HCT116 (cell line): ENCODE data around the gene GXYLT2. TPM values are rescaled to one million over a fixed set of nuclear protein-coding genes. Genes with fewer than 3 reads are reported as not detected.

ENCODE experiments used
- ATAC-seq: fragments of 200-7000 bp; cut with Tn5 transposase; 2 replicates; pipeline ENCODE4 v1.9.1; 2020; ENCODE audit warnings: mild to moderate bottlenecking, moderate library complexity
- BruUV-seq: library from RNA; stranded (reverse); fragments of 400-500 nt; replicated peaks from 2 replicates; lab custom pipeline; 2021; lab: Mats Ljungman, UMichigan
- CTCF ChIA-PET: fragments of 300-600 bp; sonication (Branson Sonifier 250); formaldehyde crosslinking; loops from one replicate; lab custom pipeline; 2021; ENCODE audit warnings: antibody characterized with exemption; lab: Charles Lee
- POLR2A ChIA-PET: fragments of 300-600, 350-600 bp; sonication (Branson Sonifier 250); formaldehyde crosslinking; loops from one replicate; lab custom pipeline; 2021; ENCODE audit warnings: antibody characterized with exemption; lab: Charles Lee
- RAD21 ChIA-PET, 2 experiments: fragments of 300-600 bp; sonication (Branson Sonifier 250); formaldehyde crosslinking; loops; one replicate each; lab custom pipeline; 2023; ENCODE audit warnings: low total read pairs in 2 of 2; ENCODE audit not compliant: uncharacterized antibody in 2 of 2, unreplicated experiment in 2 of 2, low non-redundant PET in 1 of 2; lab: Charles Lee
- DNase-seq: peaks from one replicate; pipeline ENCODE4 v3.0.0-alpha.2; 2010; ENCODE audit warnings: low read depth, low spot score
- H2AFZ ChIP-seq: fragments of 200-600 bp; shearing (Covaris generic), sonication (generic); 2 replicates; pipeline ENCODE4 v1.6.1; 2017; ENCODE audit warnings: low read depth, mixed run types, mixed read lengths, antibody characterized with exemption, low read length; ENCODE audit not compliant: poor library complexity, severe bottlenecking
- H3K27ac ChIP-seq: 2 replicates; pipeline ENCODE4 v1.5.1; 2012; ENCODE audit warnings: low read depth, low read length
- H3K27me3 ChIP-seq: fragments of 200-600 bp; sonication (generic); 2 replicates; pipeline ENCODE4 v1.6.1; 2016; ENCODE audit warnings: mixed run types, low read length, mixed read lengths; ENCODE audit not compliant: insufficient read depth
- H3K36me3 ChIP-seq, 2 experiments: fragments of 200-500 bp in 1 of 2; fragments of 200-600 bp in 1 of 2; sonication (Bioruptor generic) in 1 of 2; sonication (generic) in 1 of 2; 2 replicates each; pipeline versions ENCODE4 v1.5.1 to v1.6.1; 2014 to 2016; ENCODE audit warnings: low read length in 2 of 2, inconsistent platforms in 1 of 2, mixed read lengths in 1 of 2, mixed run types in 1 of 2; ENCODE audit not compliant: insufficient read depth in 2 of 2, control insufficient read depth in 1 of 2
- H3K4me1 ChIP-seq, 2 experiments: fragments of 200-600 bp in 1 of 2; sonication (generic) in 1 of 2; 2 replicates each; pipeline versions ENCODE4 v1.5.1 to v1.6.1; 2012 to 2017; ENCODE audit warnings: low read length in 2 of 2, inconsistent platforms in 1 of 2, mild to moderate bottlenecking in 1 of 2, mixed read lengths in 1 of 2, mixed run types in 1 of 2, moderate library complexity in 1 of 2; ENCODE audit not compliant: insufficient read depth in 2 of 2, control insufficient read depth in 1 of 2
- H3K4me2 ChIP-seq: fragments of 200-600 bp; sonication (generic); 2 replicates; pipeline ENCODE4 v1.6.1; 2017; ENCODE audit warnings: mixed run types, low read length, mixed read lengths
- H3K4me3 ChIP-seq, 2 experiments: fragments of 200-600 bp in 1 of 2; sonication (generic) in 1 of 2; replicated peaks in 1 of 2; 2 replicates each; pipeline ENCODE4 v1.5.1; 2011 to 2016; ENCODE audit warnings: low read length in 2 of 2, control low read depth in 1 of 2, low read depth in 1 of 2, mild to moderate bottlenecking in 1 of 2, mixed read lengths in 1 of 2, mixed run types in 1 of 2
- H3K79me2 ChIP-seq: fragments of 200-600 bp; sonication (generic); 2 replicates; pipeline ENCODE4 v1.6.1; 2017; ENCODE audit warnings: mild to moderate bottlenecking, mixed run types, low read length, moderate library complexity, mixed read lengths; ENCODE audit not compliant: insufficient read depth
- H3K9ac ChIP-seq: fragments of 200-600 bp; sonication (generic); 2 replicates; pipeline ENCODE4 v1.6.1; 2016; ENCODE audit warnings: low read length, mixed read lengths
- H3K9me2 ChIP-seq: fragments of 200-600 bp; sonication (generic), shearing (Covaris generic); 2 replicates; pipeline ENCODE4 v1.6.1; 2017; ENCODE audit warnings: mixed run types, mild to moderate bottlenecking, moderate library complexity; ENCODE audit not compliant: insufficient read depth
- H3K9me3 ChIP-seq, 2 experiments: fragments of 200-500 bp in 1 of 2; fragments of 200-600 bp in 1 of 2; sonication (Bioruptor generic) in 1 of 2; sonication (generic) in 1 of 2; 2 replicates each; pipeline ENCODE4 v1.6.1; 2014 to 2017; ENCODE audit warnings: low read length in 2 of 2, mixed read lengths in 2 of 2, inconsistent platforms in 1 of 2, low read depth in 1 of 2, mild to moderate bottlenecking in 1 of 2, mixed run types in 1 of 2, moderate library complexity in 1 of 2; ENCODE audit not compliant: control insufficient read depth in 1 of 2, insufficient read depth in 1 of 2
- H4K20me1 ChIP-seq: fragments of 200-600 bp; sonication (generic), shearing (Covaris generic); 2 replicates; pipeline ENCODE4 v1.6.1; 2017; ENCODE audit warnings: mixed run types, mild to moderate bottlenecking, moderate library complexity; ENCODE audit not compliant: insufficient read depth
- ATF3 ChIP-seq: IDR thresholded peaks from 2 replicates; pipeline ENCODE4 v1.6.1; 2012
- CBX3 ChIP-seq: IDR thresholded peaks from 2 replicates; pipeline ENCODE4 v1.6.1; 2012; ENCODE audit warnings: low read depth
- CTCF ChIP-seq, 3 experiments: fragments of 200-600 bp in 1 of 3; sonication (generic) in 1 of 3; IDR thresholded peaks in 2 of 3; conservative IDR thresholded peaks in 1 of 3; 2 replicates each; pipeline ENCODE4 v1.5.1; 2012 to 2017; ENCODE audit warnings: low read depth in 2 of 3, low read length in 2 of 3, antibody characterized with exemption in 1 of 3, borderline replicate concordance in 1 of 3, control low read depth in 1 of 3, mild to moderate bottlenecking in 1 of 3, mixed read lengths in 1 of 3, mixed run types in 1 of 3, moderate library complexity in 1 of 3; ENCODE audit not compliant: insufficient read depth in 1 of 3
- EZH2phosphoT487 ChIP-seq: fragments of 200-600 bp; IDR thresholded peaks from 2 replicates; pipeline ENCODE4 v1.6.1; 2018; ENCODE audit warnings: antibody characterized with exemption, borderline replicate concordance
- FOSL1 ChIP-seq: IDR thresholded peaks from 2 replicates; pipeline ENCODE4 v1.6.1; 2012; ENCODE audit warnings: low read depth
- JUND ChIP-seq: IDR thresholded peaks from 2 replicates; pipeline ENCODE4 v1.6.1; 2012
- POLR2A ChIP-seq: IDR thresholded peaks from 2 replicates; pipeline ENCODE4 v1.7.0; 2011; ENCODE audit warnings: borderline replicate concordance; ENCODE audit not compliant: insufficient read depth, insufficient read length; ENCODE audit errors: extremely low read depth
- RAD21 ChIP-seq: IDR thresholded peaks from 2 replicates; pipeline ENCODE4 v1.6.1; 2012; ENCODE audit warnings: low read depth, mild to moderate bottlenecking
- TCF7L2 ChIP-seq: IDR thresholded peaks from 2 replicates; pipeline ENCODE4 v1.7.0; 2011; ENCODE audit warnings: borderline replicate concordance, inconsistent platforms; ENCODE audit not compliant: insufficient read depth, insufficient read length; ENCODE audit errors: extremely low read depth
- ZBTB33 ChIP-seq: IDR thresholded peaks from 2 replicates; pipeline ENCODE4 v1.6.1; 2011; ENCODE audit warnings: mild to moderate bottlenecking, low read length, moderate library complexity; ENCODE audit not compliant: insufficient replicate concordance; ENCODE audit errors: extremely low read depth
- ZNF274 ChIP-seq: fragments of 200-500 bp; sonication (Bioruptor generic); IDR thresholded peaks from 2 replicates; pipeline ENCODE4 v1.6.1; 2014; ENCODE audit warnings: mild to moderate bottlenecking, low read depth, low read length, inconsistent platforms
- intact Hi-C: fragments of 100-400 bp; cut with micrococcal nuclease; formaldehyde crosslinking; loops from 2 replicates; pipeline ENCODE4 v1.10.0; 2022
- total RNA-seq: library from RNA; stranded (reverse); gene quantifications from one replicate; pipeline ENCODE4 v1.2.1, GENCODE V29; 2021; ENCODE audit not compliant: unreplicated experiment
- TF ChIP-seq, protein P1 (sequence below): IDR thresholded peaks from 2 replicates; pipeline ENCODE4 v1.6.1; 2012
- TF ChIP-seq, protein P2 (sequence below): IDR thresholded peaks from 2 replicates; pipeline ENCODE4 v1.6.1; 2012; ENCODE audit warnings: low read depth

Gene GXYLT2
- total RNA-seq, 1 experiment from 2014 or later = 5.6 TPM

DNA sequence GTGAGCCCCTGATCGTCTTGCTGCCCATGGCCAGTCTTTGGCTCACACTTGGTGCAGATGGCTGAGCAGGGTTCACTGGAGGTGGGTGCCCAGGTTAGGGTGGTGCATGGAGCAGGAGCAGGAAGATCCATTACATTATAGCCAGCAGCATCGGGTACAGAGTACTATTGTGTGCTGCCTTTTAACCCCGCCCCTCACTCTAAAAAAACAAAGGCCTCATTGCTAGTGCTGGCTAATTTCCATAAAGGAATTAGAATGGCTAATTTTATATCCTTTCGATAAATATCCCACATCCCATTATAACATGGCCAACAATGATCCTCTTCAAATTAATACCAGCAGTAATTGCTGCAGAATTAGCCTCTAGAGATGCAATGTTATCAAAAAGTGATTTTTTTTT lies 63.0 kb downstream of the GXYLT2 start:
- Histone ChIP-seq H3K79me2 (no peaks in the 10 kb centered on the region), H3K4me3 (no peak overlapping the region), H3K4me1 (peaks cover 13 to 26% of the 10 kb centered on the region in 2 experiments), H3K27ac (no peak overlapping the region), H2AFZ (no peak overlapping the region), H3K4me2 (no peak overlapping the region), H3K36me3 (no peaks in the 10 kb centered on the region), H4K20me1 (no peaks in the 10 kb centered on the region), H3K9me3 (no peaks in the 10 kb centered on the region), H3K9ac (no peak overlapping the region), H3K27me3 (no peaks in the 10 kb centered on the region), H3K9me2 (no peaks in the 10 kb centered on the region)
- DNase-seq (no peak), ATAC-seq (no peak)
- no TSS peak for BruUV-seq
- TF ChIP-seq, protein P1, sequence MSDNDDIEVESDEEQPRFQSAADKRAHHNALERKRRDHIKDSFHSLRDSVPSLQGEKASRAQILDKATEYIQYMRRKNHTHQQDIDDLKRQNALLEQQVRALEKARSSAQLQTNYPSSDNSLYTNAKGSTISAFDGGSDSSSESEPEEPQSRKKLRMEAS = no peak
- no peak for TF ChIP-seq RAD21
- no peak for TF ChIP-seq ZBTB33
- no peak for TF ChIP-seq JUND
- TF ChIP-seq CBX3 = no peak
- no peak for TF ChIP-seq EZH2phosphoT487
- TF ChIP-seq ATF3 = no peak
- TF ChIP-seq, protein P2, sequence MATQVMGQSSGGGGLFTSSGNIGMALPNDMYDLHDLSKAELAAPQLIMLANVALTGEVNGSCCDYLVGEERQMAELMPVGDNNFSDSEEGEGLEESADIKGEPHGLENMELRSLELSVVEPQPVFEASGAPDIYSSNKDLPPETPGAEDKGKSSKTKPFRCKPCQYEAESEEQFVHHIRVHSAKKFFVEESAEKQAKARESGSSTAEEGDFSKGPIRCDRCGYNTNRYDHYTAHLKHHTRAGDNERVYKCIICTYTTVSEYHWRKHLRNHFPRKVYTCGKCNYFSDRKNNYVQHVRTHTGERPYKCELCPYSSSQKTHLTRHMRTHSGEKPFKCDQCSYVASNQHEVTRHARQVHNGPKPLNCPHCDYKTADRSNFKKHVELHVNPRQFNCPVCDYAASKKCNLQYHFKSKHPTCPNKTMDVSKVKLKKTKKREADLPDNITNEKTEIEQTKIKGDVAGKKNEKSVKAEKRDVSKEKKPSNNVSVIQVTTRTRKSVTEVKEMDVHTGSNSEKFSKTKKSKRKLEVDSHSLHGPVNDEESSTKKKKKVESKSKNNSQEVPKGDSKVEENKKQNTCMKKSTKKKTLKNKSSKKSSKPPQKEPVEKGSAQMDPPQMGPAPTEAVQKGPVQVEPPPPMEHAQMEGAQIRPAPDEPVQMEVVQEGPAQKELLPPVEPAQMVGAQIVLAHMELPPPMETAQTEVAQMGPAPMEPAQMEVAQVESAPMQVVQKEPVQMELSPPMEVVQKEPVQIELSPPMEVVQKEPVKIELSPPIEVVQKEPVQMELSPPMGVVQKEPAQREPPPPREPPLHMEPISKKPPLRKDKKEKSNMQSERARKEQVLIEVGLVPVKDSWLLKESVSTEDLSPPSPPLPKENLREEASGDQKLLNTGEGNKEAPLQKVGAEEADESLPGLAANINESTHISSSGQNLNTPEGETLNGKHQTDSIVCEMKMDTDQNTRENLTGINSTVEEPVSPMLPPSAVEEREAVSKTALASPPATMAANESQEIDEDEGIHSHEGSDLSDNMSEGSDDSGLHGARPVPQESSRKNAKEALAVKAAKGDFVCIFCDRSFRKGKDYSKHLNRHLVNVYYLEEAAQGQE = no peak
- TF ChIP-seq TCF7L2 = no peak
- no peak for TF ChIP-seq ZNF274
- no peak for TF ChIP-seq POLR2A
- TF ChIP-seq FOSL1 = no peak
- TF ChIP-seq CTCF (IDR thresholded peaks at IDR 0.05 in 2 of 3, conservative IDR thresholded peaks at IDR 0.05 in 1 of 3; ENCODE audit: borderline replicate concordance in 1 of 3, insufficient read depth in 1 of 3, low read depth in 2 of 3, low read length in 2 of 3) = no peak
- ChIA-PET CTCF (no interaction called here), POLR2A (no interaction called here), RAD21 (no interaction called here)
- intact Hi-C loops = no loop called here
